Fibroblast of upper back skin (primary cell): Measurements from ENCODE around the gene ACTG2.
"Not testable (repeated sequence)": the region's sequence is repeated elsewhere in the genome, so short reads cannot be mapped to it uniquely, and the experiment has no call there.

ENCODE experiments used
- DNase-seq: peaks from one replicate; pipeline ENCODE4 v3.0.0-alpha.2; 2013

Gene ACTG2

DNA sequence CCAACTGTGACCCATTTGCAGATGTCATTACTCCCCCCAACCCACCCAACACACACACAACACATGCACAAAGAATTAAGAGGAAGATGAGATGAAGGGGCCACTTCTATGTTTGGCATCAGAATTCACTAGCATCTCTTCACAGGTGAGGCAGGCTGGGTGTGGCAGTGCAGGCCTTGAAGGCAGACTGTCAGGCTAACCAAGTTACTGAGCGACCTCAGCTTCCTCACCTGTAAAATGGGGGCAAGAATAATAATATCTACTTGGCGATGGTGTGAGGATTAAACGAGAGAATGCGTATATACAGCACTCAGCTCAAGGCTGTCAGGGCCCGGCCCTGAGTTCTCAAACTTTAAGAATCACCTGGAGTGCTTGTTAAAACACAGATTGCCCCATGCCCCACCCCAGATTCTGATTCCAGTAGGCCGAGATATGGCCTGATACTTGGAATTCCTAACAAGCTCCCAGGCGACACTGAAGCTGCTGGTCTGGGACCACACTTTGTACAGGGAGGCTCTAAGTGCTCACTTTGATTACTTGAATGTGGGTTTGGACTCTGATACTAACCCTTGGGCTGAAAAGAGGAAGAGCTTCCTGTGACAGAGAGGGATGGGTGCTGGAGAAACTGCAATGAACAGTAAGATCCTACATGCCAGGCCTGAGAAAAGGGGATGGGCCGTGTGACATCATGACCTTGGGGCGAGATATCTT, 1.1 kb downstream of the ACTG2 start:
- DNase-seq = no peak

GRCh38 chr2:73894475-73894850, 1.7 kb downstream of the ACTG2 start:
- DNase-seq = no peak

DNA sequence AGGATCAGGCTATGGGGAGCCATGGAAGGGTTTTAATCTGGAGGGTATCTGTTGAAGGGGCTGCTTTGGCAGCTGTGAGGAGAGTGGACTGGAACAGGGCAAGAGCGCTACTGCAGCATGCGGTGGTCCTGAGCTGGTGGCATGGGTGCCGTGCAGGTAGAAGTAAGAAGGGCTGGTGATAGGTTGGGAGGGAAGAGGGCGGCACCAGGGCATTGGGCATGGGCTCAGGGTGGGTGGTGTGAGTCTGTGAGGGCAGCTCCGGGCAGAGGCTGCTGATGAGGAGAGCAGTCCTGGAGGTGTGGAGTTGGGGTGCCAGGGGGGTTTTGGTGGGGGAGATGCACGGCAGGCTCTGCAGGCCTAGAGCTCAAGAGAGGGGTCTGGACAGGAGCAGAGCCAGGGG, 2.1 kb downstream of the ACTG2 start:
- DNase-seq = no peak

GRCh38 chr2:73895473-73895872, 2.7 kb downstream of the ACTG2 start:
- no peak for DNase-seq

DNA sequence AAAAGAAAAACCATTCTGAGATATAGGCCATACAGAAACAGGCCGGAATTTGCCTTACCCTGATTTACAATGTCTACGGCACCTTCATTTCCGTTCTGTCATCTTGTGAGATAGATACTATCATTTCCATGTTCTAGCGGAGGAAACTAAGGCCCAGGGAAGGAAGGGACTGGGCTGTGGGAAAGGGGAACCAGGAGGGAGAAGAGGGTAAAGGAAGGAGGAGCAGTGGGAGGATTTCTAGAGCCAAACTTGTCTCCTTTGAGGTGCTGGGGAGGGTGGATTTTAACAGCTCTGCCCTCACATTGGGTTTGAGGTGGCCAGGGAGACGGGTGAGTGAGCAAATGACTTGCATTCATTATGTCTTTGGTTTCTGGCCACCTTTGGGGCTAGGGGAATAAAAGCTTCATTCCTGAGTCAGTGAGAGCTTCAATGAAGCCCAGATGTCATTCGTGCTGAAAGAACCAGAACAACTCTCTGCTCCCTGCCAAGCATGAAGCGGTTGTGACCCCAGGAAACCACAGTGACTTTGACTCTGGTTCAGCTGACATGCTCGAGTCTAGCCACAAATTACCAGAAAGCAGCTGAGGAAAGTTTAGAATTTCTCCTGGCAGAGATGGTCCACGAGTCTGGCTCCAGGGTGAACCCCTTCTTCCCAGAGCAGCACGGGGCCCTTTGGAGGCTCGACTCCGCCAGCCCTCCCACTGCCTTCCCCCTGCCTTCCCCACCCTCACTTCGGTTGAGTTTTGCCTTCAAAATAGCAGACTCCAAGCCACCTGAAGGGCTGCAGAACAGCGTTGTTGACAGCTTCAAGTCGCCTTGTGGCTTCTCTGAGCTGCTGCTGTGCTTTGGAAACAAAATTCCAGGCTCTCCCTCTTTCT, 3.8 kb downstream of the ACTG2 start:
- peak; percentile 98 for DNase-seq

- no peak for DNase-seq
Measured at GRCh38 chr2:73897240-73897583, 4.4 kb downstream of the ACTG2 start.

- DNase-seq = no peak
Measured at GRCh38 chr2:73897934-73898333, 5.1 kb downstream of the ACTG2 start.

DNA sequence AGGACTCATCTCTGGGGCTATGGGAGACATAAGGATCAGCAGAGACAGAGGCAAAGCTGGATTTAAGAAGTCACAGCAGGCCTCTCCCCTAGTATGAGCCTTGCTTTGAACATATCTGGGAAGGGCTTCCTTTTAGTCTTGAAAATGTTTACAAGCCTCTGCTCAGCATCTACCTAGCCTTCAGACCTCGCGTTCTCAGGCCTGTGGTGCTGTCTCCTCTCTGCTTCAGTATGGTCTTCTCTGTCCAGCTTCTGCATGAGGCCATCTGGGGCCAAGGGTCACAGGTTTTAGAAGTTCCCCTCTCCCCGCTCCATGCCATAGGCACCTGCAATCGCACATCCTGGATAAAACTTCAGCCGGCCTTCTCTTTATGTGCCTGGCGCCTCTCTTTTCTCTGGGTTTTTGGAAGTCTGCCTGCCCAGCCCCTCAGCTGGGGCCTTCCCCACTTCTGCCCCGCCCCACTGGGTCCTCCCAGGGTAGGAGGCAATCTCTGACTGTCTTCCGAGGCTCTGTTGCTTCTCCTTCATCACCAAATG, 7.1 kb downstream of the ACTG2 start:
- DNase-seq = no peak

DNA sequence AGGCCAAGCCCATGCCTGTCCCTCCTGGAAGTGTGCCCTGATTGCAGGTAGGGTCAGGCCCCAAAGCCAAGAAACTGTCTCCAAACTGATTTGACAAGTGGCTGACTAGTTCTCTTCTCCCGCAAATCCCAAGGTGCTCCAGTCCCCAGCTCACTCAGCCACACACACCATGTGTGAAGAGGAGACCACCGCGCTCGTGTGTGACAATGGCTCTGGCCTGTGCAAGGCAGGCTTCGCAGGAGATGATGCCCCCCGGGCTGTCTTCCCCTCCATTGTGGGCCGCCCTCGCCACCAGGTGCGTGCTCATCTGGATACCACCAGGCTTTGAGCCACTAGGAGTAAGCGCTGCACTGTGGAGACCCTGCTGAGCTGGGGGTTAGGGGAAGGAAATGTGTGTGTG, 8.3 kb downstream of the ACTG2 start:
- no peak for DNase-seq

- no peak for DNase-seq
Measured at GRCh38 chr2:73902284-73902683, 9.5 kb downstream of the ACTG2 start.

DNA sequence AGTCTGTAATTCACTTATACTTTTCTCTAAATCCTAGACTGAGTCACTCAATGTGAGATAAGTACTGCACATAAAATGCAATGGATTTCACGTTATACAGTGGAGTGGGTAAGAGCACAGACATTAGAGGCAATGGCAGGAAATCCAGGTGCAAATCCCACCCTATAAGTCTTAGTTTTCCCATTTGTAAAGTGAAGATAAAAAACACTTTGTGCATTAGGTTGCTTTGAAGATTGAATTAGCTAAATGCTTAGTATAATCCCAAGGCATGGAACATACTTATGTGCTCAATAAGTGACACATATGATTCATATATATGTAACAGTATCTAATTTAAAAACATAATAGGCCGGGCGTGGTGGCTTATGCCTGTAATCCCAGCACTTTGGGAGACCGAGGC, 10.5 kb downstream of the ACTG2 start:
- DNase-seq = no peak

GRCh38 chr2:73903949-73904613, 11.3 kb downstream of the ACTG2 start:
- not testable (repeated sequence) for DNase-seq

DNA sequence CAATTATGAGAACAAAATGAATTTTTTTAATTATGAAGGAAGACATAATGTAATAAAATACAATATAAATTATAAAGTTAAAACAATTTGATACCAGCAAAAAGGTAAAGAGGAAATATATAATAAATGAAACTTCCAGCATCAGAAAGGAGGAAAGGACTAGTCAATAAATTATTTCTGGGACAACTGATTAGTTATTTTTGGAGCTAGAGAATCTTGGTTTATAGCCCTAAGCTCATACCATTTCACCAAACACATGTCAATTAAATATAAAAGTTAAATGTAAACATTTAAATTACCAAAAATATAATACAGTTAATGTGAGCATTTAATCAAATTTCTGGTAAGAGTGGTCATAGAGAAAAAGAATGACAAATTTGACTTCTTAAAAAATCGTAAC, 12.1 kb downstream of the ACTG2 start:
- no peak for DNase-seq

- DNase-seq = no peak
Measured at GRCh38 chr2:73906847-73907505, 14.2 kb downstream of the ACTG2 start.

DNA sequence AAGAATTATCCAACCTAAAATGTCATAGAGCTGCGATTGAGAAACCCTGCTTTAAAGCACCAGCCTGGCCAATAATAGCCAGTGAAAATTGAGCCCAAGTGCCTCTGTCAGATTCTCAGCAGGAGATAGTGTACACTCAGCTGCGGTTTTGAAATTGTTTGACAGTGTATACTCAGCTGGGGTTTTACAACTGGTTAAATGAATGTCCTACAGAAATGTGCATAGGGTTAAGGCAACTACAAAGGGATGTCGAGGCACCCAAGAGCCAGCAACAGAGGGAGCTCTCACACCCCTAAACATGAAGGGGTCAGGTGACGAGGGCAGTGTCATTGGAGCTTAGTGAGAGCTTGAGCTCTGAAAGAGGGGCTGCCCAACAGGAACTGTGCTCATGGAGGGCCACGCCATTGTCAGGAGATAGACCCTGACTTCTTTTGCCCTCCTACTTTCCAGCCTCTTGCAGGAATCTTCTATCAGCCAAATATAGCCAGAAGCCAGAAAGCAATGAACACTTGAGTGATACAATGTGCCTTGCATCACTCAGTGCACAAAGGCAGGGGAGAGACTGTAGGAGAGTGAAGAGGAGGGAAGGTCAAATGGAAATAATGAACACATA, 15.1 kb downstream of the ACTG2 start:
- DNase-seq = peak; percentile 72

DNA sequence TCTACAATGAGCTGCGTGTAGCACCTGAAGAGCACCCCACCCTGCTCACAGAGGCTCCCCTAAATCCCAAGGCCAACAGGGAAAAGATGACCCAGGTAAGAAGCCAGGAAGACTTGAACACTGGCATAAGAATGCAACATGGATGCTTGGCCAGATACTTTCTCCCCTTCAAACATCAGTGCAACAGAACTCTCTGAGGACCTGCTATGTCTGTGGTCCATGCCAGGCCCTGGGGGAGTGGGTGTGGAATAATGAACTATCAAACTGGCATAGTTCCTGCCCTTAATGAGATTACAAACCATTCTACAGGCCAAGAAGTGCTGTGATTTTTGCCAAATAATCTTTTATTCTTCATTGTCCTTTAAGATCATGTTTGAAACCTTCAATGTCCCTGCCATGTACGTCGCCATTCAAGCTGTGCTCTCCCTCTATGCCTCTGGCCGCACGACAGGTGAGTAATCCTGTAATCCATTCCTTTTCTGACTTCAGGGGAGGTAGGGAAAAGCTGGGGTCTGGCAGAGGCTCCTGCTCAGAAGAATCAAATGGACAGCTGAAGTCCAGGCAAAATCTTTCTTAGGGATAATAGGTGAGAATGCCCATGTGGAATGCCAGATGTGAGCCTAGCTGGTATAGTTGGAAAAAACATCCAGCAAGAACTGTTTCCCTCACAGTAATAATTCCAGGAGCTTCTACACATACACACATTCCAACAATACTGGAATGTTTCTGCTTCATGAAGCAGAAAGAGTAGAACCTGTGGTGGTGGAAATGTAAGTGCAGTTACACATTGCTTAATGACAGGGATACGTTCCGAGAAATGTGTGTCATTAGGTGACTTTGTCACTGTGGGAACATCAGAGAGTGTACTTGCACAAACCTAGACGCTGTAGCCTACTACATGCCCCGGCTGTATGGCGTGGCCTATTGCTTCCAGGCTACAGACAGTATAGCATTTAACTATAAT, 16.2 kb downstream of the ACTG2 start:
- no peak for DNase-seq

GRCh38 chr2:73910873-73911547, 18.2 kb downstream of the ACTG2 start:
- no peak for DNase-seq

DNA sequence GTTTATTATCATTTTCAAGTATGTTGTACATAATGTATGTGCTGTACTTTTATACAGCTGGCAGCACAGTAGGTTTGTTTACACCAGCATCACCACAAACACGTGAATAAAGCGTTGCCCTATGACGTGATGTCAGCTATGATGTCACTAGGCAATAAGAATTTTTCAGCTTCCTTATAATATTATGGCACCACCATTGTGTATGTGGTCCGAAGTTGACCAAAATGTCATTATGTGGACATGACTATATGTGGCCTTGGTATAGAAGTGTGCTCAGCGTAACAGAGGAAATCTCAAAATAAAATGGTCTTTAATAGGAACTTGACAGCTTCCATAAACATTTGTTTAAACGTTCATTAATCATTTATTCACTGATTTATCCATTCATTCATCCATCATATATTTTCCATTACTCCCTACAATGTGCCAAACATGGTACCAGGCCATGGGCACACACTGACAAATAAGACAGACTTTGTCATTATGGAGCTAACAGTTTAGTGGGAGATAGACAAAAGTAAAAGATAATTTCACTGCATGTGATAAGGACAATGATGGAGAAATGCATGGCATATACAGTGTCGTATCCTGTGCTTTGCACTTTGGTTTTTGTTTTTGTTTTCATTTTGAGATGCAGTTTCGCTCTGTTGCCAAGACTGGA, 18.9 kb downstream of the ACTG2 start:
- DNase-seq = no peak

DNA sequence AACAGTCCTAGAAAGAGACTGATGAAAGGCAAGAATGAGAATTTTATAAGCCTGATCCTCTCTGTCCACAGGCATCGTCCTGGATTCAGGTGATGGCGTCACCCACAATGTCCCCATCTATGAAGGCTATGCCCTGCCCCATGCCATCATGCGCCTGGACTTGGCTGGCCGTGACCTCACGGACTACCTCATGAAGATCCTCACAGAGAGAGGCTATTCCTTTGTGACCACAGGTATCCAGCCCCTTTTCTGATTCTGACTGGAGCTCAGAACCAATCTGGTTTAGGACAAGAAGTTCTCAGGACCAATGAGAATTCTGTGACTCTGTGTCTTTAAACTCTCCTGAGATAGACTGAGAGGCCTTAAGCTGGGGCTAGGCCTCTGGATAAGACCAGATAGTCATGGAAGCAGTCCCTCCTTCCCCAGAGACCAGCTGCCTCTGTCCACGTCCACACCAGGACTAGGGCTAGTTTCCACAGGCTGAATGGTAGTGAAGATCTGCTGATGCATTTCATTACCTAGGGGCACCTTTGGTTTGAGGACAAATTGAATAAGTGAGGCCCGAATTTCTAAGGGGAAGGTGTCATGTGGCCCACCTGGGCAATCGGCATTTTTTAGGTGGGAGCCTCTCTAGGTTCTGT, 20.7 kb downstream of the ACTG2 start:
- DNase-seq = no peak

DNA sequence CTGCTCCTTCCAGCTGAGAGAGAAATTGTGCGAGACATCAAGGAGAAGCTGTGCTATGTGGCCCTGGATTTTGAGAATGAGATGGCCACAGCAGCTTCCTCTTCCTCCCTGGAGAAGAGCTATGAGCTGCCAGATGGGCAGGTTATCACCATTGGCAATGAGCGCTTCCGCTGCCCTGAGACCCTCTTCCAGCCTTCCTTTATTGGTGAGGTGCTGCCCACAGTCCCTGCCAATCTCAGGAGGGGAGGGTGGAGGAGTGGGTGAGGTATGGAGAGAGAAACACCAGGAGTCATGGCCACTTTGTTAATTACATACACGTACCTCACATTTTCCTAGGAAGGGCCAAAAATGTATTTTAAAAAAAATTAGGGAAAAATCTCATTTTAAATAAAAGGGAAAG, 21.9 kb downstream of the ACTG2 start:
- DNase-seq = no peak
